Panc1 (cell line): ENCODE results near the gene RGMA. TPM values are rescaled to one million over a fixed set of nuclear protein-coding genes. Genes with fewer than 3 reads are reported as not detected.

Experiments used
- ATAC-seq: fragments of 200-7000 bp; cut with Tn5 transposase; 2 replicates; pipeline ENCODE4 v1.9.1; 2020; ENCODE audit warnings: mild to moderate bottlenecking, moderate library complexity
- BruUV-seq: library from RNA; stranded (reverse); fragments of 400-500 nt; replicated peaks from 2 replicates; lab custom pipeline; 2021; lab: Mats Ljungman, UMichigan
- CTCF ChIA-PET: fragments of 300-600 bp; sonication (Branson Sonifier 250); formaldehyde crosslinking; loops from one replicate; lab custom pipeline; 2022; ENCODE audit warnings: antibody characterized with exemption; lab: Charles Lee
- POLR2A ChIA-PET: fragments of 300-600 bp; sonication (Branson Sonifier 250); formaldehyde crosslinking; loops from one replicate; lab custom pipeline; 2022; ENCODE audit warnings: antibody characterized with exemption; lab: Charles Lee
- DNase-seq: peaks from one replicate; pipeline ENCODE4 v3.0.0-alpha.2; 2010; ENCODE audit warnings: low read depth, low spot score
- H3K27ac ChIP-seq: 2 replicates; pipeline ENCODE4 v1.5.1; 2011; ENCODE audit warnings: mild to moderate bottlenecking, low read length, inconsistent platforms
- H3K27me3 ChIP-seq: fragments of 200-500 bp; sonication (Bioruptor generic); 2 replicates; pipeline ENCODE4 v1.6.0; 2014; ENCODE audit warnings: low read length, inconsistent platforms; ENCODE audit not compliant: control insufficient read depth, insufficient read depth
- H3K36me3 ChIP-seq: fragments of 200-500 bp; sonication (Bioruptor generic); 2 replicates; pipeline ENCODE4 v1.5.1; 2014; ENCODE audit warnings: inconsistent platforms, mild to moderate bottlenecking, low read length, moderate library complexity; ENCODE audit not compliant: control insufficient read depth, insufficient read depth
- H3K4me1 ChIP-seq: 2 replicates; pipeline ENCODE4 v1.5.1; 2011; ENCODE audit warnings: inconsistent platforms, mild to moderate bottlenecking, low read length, moderate library complexity; ENCODE audit not compliant: control insufficient read depth, insufficient read depth
- H3K4me3 ChIP-seq, 2 experiments: 2 replicates each; pipeline ENCODE4 v1.5.1; 2011 to 2012; ENCODE audit warnings: low read depth in 2 of 2, low read length in 2 of 2, mild to moderate bottlenecking in 2 of 2, inconsistent platforms in 1 of 2, moderate library complexity in 1 of 2
- H3K9me3 ChIP-seq: fragments of 200-500 bp; sonication (Bioruptor generic); 2 replicates; pipeline ENCODE4 v1.5.1; 2014; ENCODE audit warnings: low read depth, mild to moderate bottlenecking, inconsistent platforms, low read length, moderate library complexity; ENCODE audit not compliant: control insufficient read depth, insufficient read depth
- CTCF ChIP-seq: fragments of 450-650 bp; IDR thresholded peaks from 2 replicates; pipeline ENCODE4 v1.5.1; 2017; ENCODE audit warnings: mild to moderate bottlenecking
- POLR2AphosphoS5 ChIP-seq: IDR thresholded peaks from 2 replicates; pipeline ENCODE4 v1.6.1; 2012; ENCODE audit warnings: mild to moderate bottlenecking, low read depth, low read length, moderate library complexity
- REST ChIP-seq, 2 experiments: IDR thresholded peaks; 2 replicates each; pipeline ENCODE4 v1.6.1; 2011 to 2012; ENCODE audit warnings: low read depth in 2 of 2, control low read depth in 1 of 2, low read length in 1 of 2, mild to moderate bottlenecking in 1 of 2, moderate library complexity in 1 of 2; ENCODE audit not compliant: insufficient read depth in 1 of 2
- SIN3A ChIP-seq: IDR thresholded peaks from 2 replicates; pipeline ENCODE4 v1.6.1; 2012; ENCODE audit warnings: low read depth, mild to moderate bottlenecking, low read length, moderate library complexity, borderline replicate concordance; ENCODE audit not compliant: insufficient read depth
- TCF7L2 ChIP-seq: IDR thresholded peaks from 2 replicates; pipeline ENCODE4 v1.6.1; 2011; ENCODE audit warnings: mild to moderate bottlenecking, low read depth, low read length, inconsistent platforms
- in situ Hi-C: cut with HindIII; loops from 2 replicates; pipeline ENCODE4 v1.10.0; 2016; ENCODE audit warnings: low sequenced_read_pairs, low pct_unique_long_range_greater_than_20kb
- intact Hi-C: fragments of 100-400 bp; cut with micrococcal nuclease; formaldehyde crosslinking; loops from one replicate; pipeline ENCODE4 v1.10.0; 2022; ENCODE audit not compliant: unreplicated experiment
- total RNA-seq: library from RNA; stranded (reverse); gene quantifications from one replicate; pipeline ENCODE4 v1.2.1, GENCODE V29; 2021; ENCODE audit not compliant: unreplicated experiment

RGMA gene
- total RNA-seq, 1 experiment from 2014 or later, result 0.62 TPM

DNA sequence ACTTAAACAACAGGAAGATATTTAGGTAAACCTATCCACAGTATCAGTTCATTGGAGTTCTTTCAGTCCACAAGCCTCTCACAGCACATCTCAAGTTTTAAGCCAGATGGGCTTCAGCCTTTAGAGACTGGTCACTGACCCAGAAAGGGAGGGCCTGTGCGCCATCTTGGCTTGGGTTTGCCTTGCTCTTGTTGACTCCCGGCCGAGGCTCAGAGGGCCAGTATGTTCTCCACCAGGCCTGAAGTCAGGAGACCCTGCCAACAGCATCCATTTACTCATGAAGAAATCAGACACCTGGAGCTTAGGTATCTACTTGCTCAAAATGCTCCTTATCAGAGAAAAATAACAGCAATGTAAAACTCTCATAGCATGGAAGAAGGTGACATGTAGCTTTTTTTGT, 6.2 kb downstream of the RGMA start:
- Histone ChIP-seq H3K27me3 (peaks cover 47% of the 10 kb centered on the region), H3K4me1 (0 out of 2 replicates have a peak, but pooled peaks cover 3% of the 10 kb centered on the region), H3K27ac (no peak overlapping the region), H3K4me3 (no peak overlapping the region), H3K36me3 (no peaks in the 10 kb centered on the region), H3K9me3 (no peaks in the 10 kb centered on the region)
- ATAC-seq, result no peak
- intact Hi-C loops, result no loop called here
- CTCF ChIA-PET, result interaction anchor here (1.1 kb wide), 1 partner anchor 1037 kb away, joined by 4 read pairs; no protein-coding TSS in a partner anchor
- BruUV-seq, result no TSS peak
- in situ Hi-C loops, result no loop called here
- TF ChIP-seq SIN3A, result no peak
- TF ChIP-seq TCF7L2, result no peak
- no peak for TF ChIP-seq REST (IDR thresholded peaks at IDR 0.05; ENCODE audit: insufficient read depth in 1 of 2, low read depth in 2 of 2, low read length in 1 of 2)
- no peak for TF ChIP-seq POLR2AphosphoS5
- TF ChIP-seq CTCF, result no peak
- no peak for DNase-seq
- POLR2A ChIA-PET, result no interaction called here

DNA sequence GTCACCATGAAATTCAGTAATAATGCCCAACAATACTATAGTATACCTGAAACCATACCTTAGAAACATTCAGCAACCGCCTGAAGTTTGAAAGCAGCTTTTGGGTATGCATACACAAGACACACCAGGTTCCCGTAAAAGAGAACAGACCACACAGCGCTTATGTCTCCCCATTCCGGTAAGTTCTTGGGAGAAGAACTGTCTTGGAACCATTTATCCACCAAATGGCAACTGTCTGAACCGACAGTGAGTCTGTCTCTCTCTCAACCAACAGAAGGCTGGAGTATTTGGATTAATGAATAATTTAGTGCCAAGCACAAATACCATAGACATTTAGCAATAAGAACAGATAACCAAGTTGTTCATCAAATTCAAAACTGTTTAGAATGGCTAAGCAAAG, 7.6 kb downstream of the RGMA start:
- no peak overlapping the region for H3K4me3 ChIP-seq
- DNase-seq (no peak), ATAC-seq (no peak)
- H3K9me3 ChIP-seq, result no peaks in the 10 kb centered on the region
- BruUV-seq, result no TSS peak
- in situ Hi-C loops (no loop called here), intact Hi-C loops (no loop called here)
- TF ChIP-seq CTCF (no peak), REST (IDR thresholded peaks at IDR 0.05; ENCODE audit: insufficient read depth in 1 of 2, low read depth in 2 of 2, low read length in 1 of 2) (no peak)
- H3K27ac ChIP-seq, result no peak overlapping the region
- H3K27me3 ChIP-seq, result peaks cover 47% of the 10 kb centered on the region
- no peaks in the 10 kb centered on the region for H3K36me3 ChIP-seq
- no peaks in the 10 kb centered on the region for H3K4me1 ChIP-seq
- ChIA-PET POLR2A (no interaction called here), CTCF (no interaction called here)
